ENCODE data around the gene MYZAP. TPM values are rescaled to one million over a fixed set of nuclear protein-coding genes. Genes with fewer than 3 reads are reported as not detected.

MYZAP gene
- total RNA-seq, 1 experiment from 2014 or later, result 5.9 TPM

DNA sequence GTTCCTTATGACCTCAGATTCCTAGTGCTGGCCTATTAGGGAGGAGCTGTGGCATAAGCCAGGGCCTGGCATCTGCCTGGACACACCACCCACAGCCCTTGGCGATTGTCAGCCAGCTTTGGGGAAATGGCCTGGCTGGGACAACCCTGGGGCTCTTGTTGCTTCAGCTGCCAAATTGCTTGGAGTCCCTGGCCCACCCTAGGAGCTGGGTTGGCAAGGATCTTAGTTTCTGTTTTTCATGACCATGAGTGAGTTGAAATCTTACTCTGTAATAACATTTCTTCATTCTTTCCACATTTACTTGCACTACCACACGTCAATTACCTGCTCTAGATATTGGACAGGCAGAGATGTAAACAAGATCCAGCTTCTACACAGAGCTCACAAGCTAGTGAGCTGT, 1.9 kb upstream of the MYZAP start:
- BruUV-seq (replicated peaks), result no TSS peak
- H3K36me3 ChIP-seq (ENCODE audit: low read depth), result no peaks in the 10 kb centered on the region; the same call in 1 of the 2 replicates
- H3K9me2 ChIP-seq (ENCODE audit: insufficient read depth), result no peaks in the 10 kb centered on the region
- peaks cover 29% of the 10 kb centered on the region for H3K79me2 ChIP-seq (ENCODE audit: low read depth)
- CTCF ChIA-PET, result no interaction called here
- peaks cover 52% of the 10 kb centered on the region for H3K4me1 ChIP-seq (replicated peaks; ENCODE audit: insufficient read depth)
- intact Hi-C loops (cut with micrococcal nuclease; ENCODE audit: unreplicated experiment), result loop anchor here (2.0 kb wide), 1 partner anchor 29 kb away; no protein-coding TSS in a partner anchor
- H3K27ac ChIP-seq, result no peak overlapping the region
- peaks cover 7% of the 10 kb centered on the region for H3F3A ChIP-seq (ENCODE audit: insufficient read depth, low read depth)
- TF ChIP-seq, protein P1, sequence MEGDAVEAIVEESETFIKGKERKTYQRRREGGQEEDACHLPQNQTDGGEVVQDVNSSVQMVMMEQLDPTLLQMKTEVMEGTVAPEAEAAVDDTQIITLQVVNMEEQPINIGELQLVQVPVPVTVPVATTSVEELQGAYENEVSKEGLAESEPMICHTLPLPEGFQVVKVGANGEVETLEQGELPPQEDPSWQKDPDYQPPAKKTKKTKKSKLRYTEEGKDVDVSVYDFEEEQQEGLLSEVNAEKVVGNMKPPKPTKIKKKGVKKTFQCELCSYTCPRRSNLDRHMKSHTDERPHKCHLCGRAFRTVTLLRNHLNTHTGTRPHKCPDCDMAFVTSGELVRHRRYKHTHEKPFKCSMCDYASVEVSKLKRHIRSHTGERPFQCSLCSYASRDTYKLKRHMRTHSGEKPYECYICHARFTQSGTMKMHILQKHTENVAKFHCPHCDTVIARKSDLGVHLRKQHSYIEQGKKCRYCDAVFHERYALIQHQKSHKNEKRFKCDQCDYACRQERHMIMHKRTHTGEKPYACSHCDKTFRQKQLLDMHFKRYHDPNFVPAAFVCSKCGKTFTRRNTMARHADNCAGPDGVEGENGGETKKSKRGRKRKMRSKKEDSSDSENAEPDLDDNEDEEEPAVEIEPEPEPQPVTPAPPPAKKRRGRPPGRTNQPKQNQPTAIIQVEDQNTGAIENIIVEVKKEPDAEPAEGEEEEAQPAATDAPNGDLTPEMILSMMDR (conservative IDR thresholded peaks at IDR 0.05), result no peak
- TF ChIP-seq EZH2 (IDR thresholded peaks at IDR 0.05; ENCODE audit: low read depth), result no peak
- no peak overlapping the region for H2AFZ ChIP-seq
- H3K27me3 ChIP-seq (ENCODE audit: insufficient read depth, low read depth), result no peaks in the 10 kb centered on the region
- no peak overlapping the region; the same call in 1 of the 2 replicates for H3K4me2 ChIP-seq
- no peak for DNase-seq
- POLR2A ChIA-PET (ENCODE audit: unreplicated experiment), result interaction anchor here (0.5 to 0.6 kb wide), 2 partner anchors 9 to 118 kb away, joined by 5 to 8 read pairs; no protein-coding TSS in a partner anchor
- H3K4me3 ChIP-seq, result no peak overlapping the region
- H4K20me1 ChIP-seq (ENCODE audit: insufficient read depth), result no peaks in the 10 kb centered on the region
- H3K9me3 ChIP-seq (ENCODE audit: insufficient read depth, low read depth), result no peaks in the 10 kb centered on the region

DNA sequence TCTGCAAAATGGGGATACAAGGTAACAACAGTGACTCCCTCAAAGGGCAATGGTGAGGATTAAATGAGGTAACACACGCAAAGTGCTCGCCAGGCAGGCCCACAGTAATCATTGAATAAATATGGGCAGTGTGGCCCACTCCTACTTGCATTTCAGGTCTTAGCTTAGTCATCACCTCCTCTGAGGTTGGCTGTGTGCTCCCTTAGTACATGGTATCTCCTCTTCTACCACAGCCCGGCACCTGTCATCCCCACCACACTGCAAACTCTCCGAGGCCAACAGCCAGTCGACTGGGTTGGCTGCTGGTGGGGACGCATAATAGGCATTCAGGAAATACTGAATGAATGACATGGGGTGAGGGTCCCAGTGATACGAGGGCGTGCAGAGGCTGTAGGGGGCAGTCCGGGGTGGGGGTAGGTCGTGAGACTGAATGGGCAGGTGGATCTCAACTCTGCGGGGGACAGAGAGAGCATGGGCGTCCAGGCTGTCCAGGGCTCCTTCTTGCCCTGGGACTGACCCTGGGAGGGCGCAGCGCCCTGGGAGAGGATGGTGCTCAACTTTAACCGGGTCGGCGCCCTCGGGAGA, 375 bp upstream of the MYZAP start:
- Histone ChIP-seq H3K36me3 (ENCODE audit: low read depth) (no peaks in the 10 kb centered on the region; the same call in 1 of the 2 replicates), H3F3A (ENCODE audit: insufficient read depth, low read depth) (peaks cover 7% of the 10 kb centered on the region), H2AFZ (peak overlapping the region; percentile 71; the same call in 1 of the 2 replicates), H3K79me2 (ENCODE audit: low read depth) (peaks cover 41% of the 10 kb centered on the region), H3K27me3 (ENCODE audit: insufficient read depth, low read depth) (no peaks in the 10 kb centered on the region), H4K20me1 (ENCODE audit: insufficient read depth) (no peaks in the 10 kb centered on the region), H3K9me3 (ENCODE audit: insufficient read depth, low read depth) (no peaks in the 10 kb centered on the region), H3K4me2 (peak overlapping the region; percentile 99), H3K9me2 (ENCODE audit: insufficient read depth) (no peaks in the 10 kb centered on the region), H3K4me1 (replicated peaks; ENCODE audit: insufficient read depth) (peaks cover 67% of the 10 kb centered on the region), H3K27ac (peak overlapping the region; percentile 90), H3K4me3 (peak overlapping the region; percentile 73)
- no peak for TF ChIP-seq EZH2 (IDR thresholded peaks at IDR 0.05; ENCODE audit: low read depth)
- TF ChIP-seq, protein P1 (conservative IDR thresholded peaks at IDR 0.05), result no peak
- DNase-seq, result peak in 1 of 2 experiments; percentile 72
- intact Hi-C loops (cut with micrococcal nuclease; ENCODE audit: unreplicated experiment), result loop anchor here (1.0 to 2.0 kb wide), 2 partner anchors 21 to 31 kb away; no protein-coding TSS in a partner anchor
- POLR2A ChIA-PET (ENCODE audit: unreplicated experiment), result interaction anchor here (0.5 to 0.6 kb wide), 2 partner anchors 50 to 1781 kb away, joined by 4 to 6 read pairs; partner anchors contain the start of gene MYO1E
- CTCF ChIA-PET, result interaction anchor here (0.7 kb wide), 1 partner anchor 217 kb away, joined by 5 read pairs; no protein-coding TSS in a partner anchor
- BruUV-seq (replicated peaks), result no TSS peak

DNA sequence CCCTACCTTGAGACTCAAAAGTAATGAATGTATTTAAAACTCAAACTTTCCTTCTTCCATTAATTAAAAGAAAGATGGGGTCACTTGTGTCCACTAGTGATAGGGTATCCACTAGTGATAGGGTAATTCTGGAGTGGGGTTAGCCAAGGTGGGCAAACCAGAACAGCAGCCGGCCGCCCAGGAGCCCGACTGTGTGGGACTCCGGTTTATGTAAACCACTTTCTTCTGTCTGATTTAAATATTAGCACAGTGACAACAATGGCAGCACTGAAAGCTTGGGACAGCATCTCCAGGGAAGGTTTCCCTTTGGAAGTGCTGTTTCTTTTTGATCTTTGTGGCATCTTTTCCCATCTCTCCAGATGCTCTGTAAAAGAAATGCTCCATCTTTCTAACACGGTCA, 722 bp downstream of the MYZAP start:
- peak overlapping the region; percentile 73 for H2AFZ ChIP-seq

More for the DNA sequence above, 722 bp downstream of the MYZAP start:
- intact Hi-C loops (cut with micrococcal nuclease; ENCODE audit: unreplicated experiment), result loop anchor here (2.0 kb wide), 1 partner anchor 14 kb away; no protein-coding TSS in a partner anchor
- Histone ChIP-seq H3K4me1 (replicated peaks; ENCODE audit: insufficient read depth) (peaks cover 78% of the 10 kb centered on the region), H3K79me2 (ENCODE audit: low read depth) (peaks cover 50% of the 10 kb centered on the region), H3F3A (ENCODE audit: insufficient read depth, low read depth) (peaks cover 7% of the 10 kb centered on the region), H3K36me3 (ENCODE audit: low read depth) (no peaks in the 10 kb centered on the region; the same call in 1 of the 2 replicates), H4K20me1 (ENCODE audit: insufficient read depth) (no peaks in the 10 kb centered on the region), H3K27me3 (ENCODE audit: insufficient read depth, low read depth) (no peaks in the 10 kb centered on the region), H3K9me2 (ENCODE audit: insufficient read depth) (no peaks in the 10 kb centered on the region), H3K9me3 (ENCODE audit: insufficient read depth, low read depth) (no peaks in the 10 kb centered on the region), H3K4me2 (peak overlapping the region; percentile 92), H3K27ac (peak overlapping the region; percentile 46), H3K4me3 (peak overlapping the region; percentile 78)
- ChIA-PET POLR2A (ENCODE audit: unreplicated experiment) (no interaction called here), CTCF (no interaction called here)
- TF ChIP-seq EZH2 (IDR thresholded peaks at IDR 0.05; ENCODE audit: low read depth), result no peak
- TF ChIP-seq, protein P1 (conservative IDR thresholded peaks at IDR 0.05), result no peak
- TSS peak; percentile 40 for BruUV-seq (replicated peaks)
- DNase-seq, result no peak

Measured in PC-9 (cell line).